Subcutaneous abdominal adipose tissue (tissue), 5 donors: ENCODE data around the gene SUCLG2.

Source experiments
- H3K27ac ChIP-seq: one replicate; pipeline ENCODE4 v1.7.0; 2013; ENCODE audit warnings: low read depth, mild to moderate bottlenecking, inconsistent platforms, low read length, moderate library complexity
- H3K27me3 ChIP-seq, 5 donors: one replicate each; pipeline ENCODE4 v1.7.0; 2013; ENCODE audit warnings: low read length in 5 of 5, inconsistent platforms in 1 of 5; ENCODE audit not compliant: control insufficient read depth in 5 of 5, insufficient read depth in 4 of 5
- H3K36me3 ChIP-seq, 5 donors: one replicate each; pipeline ENCODE4 v1.7.0; 2013; ENCODE audit warnings: low read length in 5 of 5; ENCODE audit not compliant: control insufficient read depth in 5 of 5, insufficient read depth in 5 of 5
- H3K4me1 ChIP-seq, 5 donors: one replicate each; pipeline ENCODE4 v1.7.0; 2013; ENCODE audit warnings: low read length in 5 of 5, mild to moderate bottlenecking in 3 of 5, moderate library complexity in 1 of 5; ENCODE audit not compliant: control insufficient read depth in 5 of 5, insufficient read depth in 5 of 5
- H3K4me3 ChIP-seq, 5 donors: one replicate each; pipeline ENCODE4 v1.7.0; 2013; ENCODE audit warnings: low read length in 5 of 5, low read depth in 1 of 5
- H3K9ac ChIP-seq, 5 donors: one replicate each; pipeline ENCODE4 v1.7.0; 2013; ENCODE audit warnings: low read length in 5 of 5, mild to moderate bottlenecking in 4 of 5, moderate library complexity in 3 of 5
- H3K9me3 ChIP-seq, 5 donors: one replicate each; pipeline ENCODE4 v1.7.0; 2013; ENCODE audit warnings: low read length in 5 of 5; ENCODE audit not compliant: control insufficient read depth in 5 of 5
- donor health status: healthy.
- donor health status: healthy.
- donor health status: healthy.
- donor health status: healthy.
- donor health status: healthy.

The SUCLG2 gene, protein sequence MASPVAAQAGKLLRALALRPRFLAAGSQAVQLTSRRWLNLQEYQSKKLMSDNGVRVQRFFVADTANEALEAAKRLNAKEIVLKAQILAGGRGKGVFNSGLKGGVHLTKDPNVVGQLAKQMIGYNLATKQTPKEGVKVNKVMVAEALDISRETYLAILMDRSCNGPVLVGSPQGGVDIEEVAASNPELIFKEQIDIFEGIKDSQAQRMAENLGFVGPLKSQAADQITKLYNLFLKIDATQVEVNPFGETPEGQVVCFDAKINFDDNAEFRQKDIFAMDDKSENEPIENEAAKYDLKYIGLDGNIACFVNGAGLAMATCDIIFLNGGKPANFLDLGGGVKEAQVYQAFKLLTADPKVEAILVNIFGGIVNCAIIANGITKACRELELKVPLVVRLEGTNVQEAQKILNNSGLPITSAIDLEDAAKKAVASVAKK

DNA sequence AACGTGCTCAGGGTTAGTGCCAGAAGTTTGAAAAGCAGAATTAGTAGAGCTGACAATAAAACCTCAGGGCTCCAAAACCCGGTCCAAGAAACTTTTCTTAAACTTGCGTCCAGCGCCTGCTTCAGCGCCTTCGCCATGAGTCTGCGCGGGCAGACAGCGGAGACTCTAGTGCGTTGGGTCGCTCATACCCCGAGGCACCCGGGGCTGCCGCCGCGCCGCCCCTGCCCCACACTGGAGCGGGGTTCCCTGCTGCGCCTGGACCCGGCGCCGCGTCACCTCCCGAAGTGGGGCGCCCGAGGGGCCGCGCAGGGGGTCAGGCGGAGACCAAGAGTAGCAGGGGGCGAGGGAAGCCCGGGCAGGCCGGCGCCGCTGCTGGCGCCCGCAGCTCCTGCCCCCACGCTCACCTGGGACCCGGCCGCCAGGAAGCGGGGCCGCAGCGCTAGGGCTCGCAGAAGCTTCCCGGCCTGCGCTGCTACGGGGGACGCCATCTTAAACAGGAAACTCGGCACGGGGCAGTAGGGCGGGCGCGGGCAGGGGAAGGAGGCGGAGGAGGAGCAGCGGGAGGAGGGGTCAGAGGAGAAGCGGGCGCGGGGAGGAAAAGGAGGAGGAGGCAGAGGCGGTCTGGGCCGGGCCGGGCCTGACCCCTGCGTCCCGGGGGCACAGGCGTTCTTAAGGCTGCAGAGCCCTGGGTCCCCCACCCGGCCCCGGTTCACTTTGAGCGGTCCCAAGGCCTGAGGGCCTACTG lies at the start of gene SUCLG2:
SUCLG2 (minus strand) TSS at position 514 of the 745 bp plus-strand sequence; CDS start at position 488, 26 bp downstream.
- Histone ChIP-seq H3K27me3 (no peaks in the 10 kb centered on the region), H3K4me3 (peak within 1 kb of the TSS; percentile 74 to 95 (median 87)), H3K9ac (peak within 1 kb of the TSS; percentile 86 to 91 (median 89)), H3K4me1 (peaks cover 0 to 18% (median 18%) of the 10 kb centered on the region in 5 donors), H3K9me3 (no peaks in the 10 kb centered on the region), H3K36me3 (no peaks in the 10 kb centered on the region), H3K27ac (peak within 1 kb of the TSS; percentile 81)

DNA sequence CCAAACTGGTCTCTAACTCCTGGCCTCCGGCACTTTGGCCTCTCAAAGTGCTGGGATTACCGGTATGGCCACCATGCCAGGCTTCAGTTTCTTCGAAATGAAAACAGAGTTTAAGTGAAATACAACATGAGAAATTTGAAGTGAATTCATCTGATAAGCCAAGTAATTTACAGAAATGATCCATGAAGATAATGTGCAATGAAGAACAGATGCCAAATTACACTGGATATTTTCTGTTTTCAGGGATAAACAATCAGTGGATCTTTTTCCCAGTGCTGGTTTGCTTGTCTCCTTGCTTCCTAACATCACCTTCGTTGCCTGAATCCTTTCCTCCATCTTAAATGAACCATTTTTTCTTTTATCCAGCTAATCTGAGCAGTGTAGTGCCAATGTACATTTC lies 46.2 kb upstream of the SUCLG2 start:
- H3K36me3 ChIP-seq = peaks cover 0 to 4% (median 0%) of the 10 kb centered on the region in 5 donors
- no peak overlapping the region for H3K27ac ChIP-seq
- H3K4me3 ChIP-seq = no peak overlapping the region
- H3K27me3 ChIP-seq = no peaks in the 10 kb centered on the region
- H3K4me1 ChIP-seq = no peaks in the 10 kb centered on the region
- no peak overlapping the region for H3K9ac ChIP-seq
- no peaks in the 10 kb centered on the region for H3K9me3 ChIP-seq

DNA sequence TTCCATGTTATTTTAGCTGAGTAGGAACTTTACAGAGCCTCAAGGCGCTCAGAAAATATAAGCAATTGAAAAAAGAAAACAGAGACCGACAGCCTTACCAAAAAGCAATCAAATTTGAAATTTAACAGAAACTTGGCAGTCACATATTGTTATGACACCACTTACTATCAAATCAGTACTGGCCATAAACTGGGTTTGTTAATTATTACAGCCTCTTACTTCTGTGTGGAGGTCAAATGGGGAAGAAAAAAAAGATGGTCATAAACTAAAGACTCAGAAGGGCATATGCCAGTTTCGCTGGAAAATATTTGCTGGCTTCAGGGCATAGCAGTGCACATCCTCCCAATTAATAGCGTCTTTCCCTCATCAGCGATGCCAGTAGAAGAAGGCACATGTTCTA lies 45.5 kb upstream of the SUCLG2 start:
- Histone ChIP-seq H3K4me3 (no peak overlapping the region), H3K27ac (no peak overlapping the region), H3K36me3 (peaks cover 0 to 4% (median 0%) of the 10 kb centered on the region in 5 donors), H3K27me3 (no peaks in the 10 kb centered on the region), H3K4me1 (no peaks in the 10 kb centered on the region), H3K9me3 (no peaks in the 10 kb centered on the region), H3K9ac (no peak overlapping the region)

DNA sequence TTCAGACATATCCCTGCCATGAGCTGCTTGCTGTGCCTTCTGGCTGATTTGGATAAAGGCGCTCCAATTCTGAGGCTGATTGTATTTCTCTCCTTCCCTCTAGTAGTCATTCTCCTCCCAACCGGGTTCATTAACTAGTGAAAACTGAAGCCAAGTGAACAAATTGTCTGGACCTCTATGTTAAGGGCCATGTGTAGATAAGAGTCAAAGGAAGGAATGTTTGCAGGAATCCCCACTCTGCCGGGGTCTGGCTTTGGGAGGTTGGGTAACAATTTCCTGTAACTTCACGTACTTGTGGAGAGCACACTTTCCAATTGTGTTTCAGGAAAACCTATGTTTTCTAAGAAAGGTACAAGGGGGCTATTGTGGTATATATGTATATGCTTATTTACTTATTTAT lies 38.2 kb upstream of the SUCLG2 start:
- H3K9ac ChIP-seq = no peak overlapping the region
- H3K36me3 ChIP-seq = no peaks in the 10 kb centered on the region
- H3K4me1 ChIP-seq = no peaks in the 10 kb centered on the region
- H3K9me3 ChIP-seq = no peaks in the 10 kb centered on the region
- no peak overlapping the region for H3K4me3 ChIP-seq
- H3K27me3 ChIP-seq = no peaks in the 10 kb centered on the region
- H3K27ac ChIP-seq = no peak overlapping the region

DNA sequence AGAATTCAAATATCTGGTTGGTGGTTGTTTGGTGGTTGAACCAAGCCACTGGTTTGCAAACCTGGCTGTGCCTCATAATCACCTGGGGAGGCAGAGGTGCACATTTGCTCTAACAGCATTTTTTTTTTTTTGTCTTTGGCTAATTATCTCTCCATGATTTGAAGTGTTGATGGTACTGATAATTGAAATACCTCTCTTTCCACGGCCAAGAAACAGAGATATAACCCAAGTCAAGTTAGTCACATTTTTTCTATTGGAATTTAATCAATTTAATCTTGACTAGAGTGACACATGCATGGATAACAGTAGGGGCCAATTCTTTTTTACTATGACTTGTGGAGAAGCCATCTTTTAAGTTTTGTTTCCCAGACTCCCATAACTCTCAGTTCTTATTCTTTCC lies 37.5 kb upstream of the SUCLG2 start:
- no peaks in the 10 kb centered on the region for H3K4me1 ChIP-seq
- no peaks in the 10 kb centered on the region for H3K9me3 ChIP-seq
- no peak overlapping the region for H3K9ac ChIP-seq
- no peak overlapping the region for H3K4me3 ChIP-seq
- no peaks in the 10 kb centered on the region for H3K36me3 ChIP-seq
- no peaks in the 10 kb centered on the region for H3K27me3 ChIP-seq
- H3K27ac ChIP-seq = no peak overlapping the region

DNA sequence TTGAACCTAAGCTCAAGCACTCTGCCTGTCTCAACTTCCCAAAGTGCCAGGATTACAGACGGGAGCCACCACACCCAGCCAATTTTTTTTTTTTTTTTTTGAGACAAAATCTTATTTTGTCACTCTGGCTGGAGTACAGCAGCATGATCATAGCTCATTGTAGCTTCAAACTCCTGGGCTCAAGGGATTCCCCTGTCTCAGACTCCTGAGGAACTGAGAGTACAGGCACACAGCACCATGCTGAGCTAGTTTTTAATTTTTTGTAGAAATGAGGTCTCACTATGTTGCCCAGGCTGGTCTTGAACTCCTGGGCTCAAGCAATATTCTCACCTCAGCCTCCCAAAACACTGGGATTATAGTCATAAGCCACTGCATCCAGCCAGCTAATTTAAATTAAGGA lies 36.8 kb upstream of the SUCLG2 start:
- no peaks in the 10 kb centered on the region for H3K9me3 ChIP-seq
- no peak overlapping the region for H3K27ac ChIP-seq
- H3K27me3 ChIP-seq = no peaks in the 10 kb centered on the region
- H3K4me3 ChIP-seq = no peak overlapping the region
- H3K36me3 ChIP-seq = no peaks in the 10 kb centered on the region
- H3K9ac ChIP-seq = no peak overlapping the region
- no peaks in the 10 kb centered on the region for H3K4me1 ChIP-seq

DNA sequence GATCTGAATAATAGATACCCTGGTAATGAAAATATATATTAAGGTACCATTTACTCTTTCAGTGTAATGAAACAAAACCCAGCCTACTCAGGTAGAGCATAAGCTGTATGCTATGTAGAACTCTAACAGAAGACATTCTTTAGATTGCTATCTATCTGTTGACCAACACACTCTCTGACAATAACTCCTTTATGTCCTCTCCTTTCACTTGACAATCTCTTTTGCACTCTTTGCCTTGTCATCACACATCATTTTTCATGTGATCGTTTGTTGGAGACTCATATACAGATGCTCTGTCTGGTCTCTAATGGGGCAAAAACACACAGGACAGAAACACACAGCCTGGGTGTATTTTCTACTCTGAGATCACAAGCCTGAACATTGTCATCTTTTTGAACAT lies 35.4 kb upstream of the SUCLG2 start:
- H3K9me3 ChIP-seq = no peaks in the 10 kb centered on the region
- H3K27me3 ChIP-seq = no peaks in the 10 kb centered on the region
- H3K9ac ChIP-seq = no peak overlapping the region

DNA sequence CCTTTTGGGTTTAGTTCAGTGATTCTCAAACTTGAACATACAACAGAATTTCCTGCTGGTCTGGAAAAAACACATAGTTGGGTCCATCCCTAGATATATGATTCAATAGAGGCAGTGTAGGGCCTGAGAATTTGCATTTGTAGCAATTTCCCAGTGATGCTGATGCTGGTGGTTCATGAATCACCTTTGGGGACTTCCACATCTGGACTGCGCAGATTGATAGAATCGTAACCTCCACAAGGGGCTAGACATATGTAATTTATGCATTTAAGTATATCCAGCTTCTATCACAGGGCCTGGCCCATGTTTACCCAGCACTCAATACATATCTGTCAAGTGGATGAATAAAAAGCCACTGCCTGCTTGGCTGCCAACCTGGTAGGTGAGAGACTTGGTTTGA lies 33.8 kb upstream of the SUCLG2 start:
- Histone ChIP-seq H3K9me3 (no peaks in the 10 kb centered on the region), H3K9ac (no peak overlapping the region), H3K4me3 (no peak overlapping the region), H3K36me3 (peaks cover 0 to 3% (median 0%) of the 10 kb centered on the region in 5 donors), H3K27ac (no peak overlapping the region), H3K4me1 (no peaks in the 10 kb centered on the region), H3K27me3 (no peaks in the 10 kb centered on the region)

More for the DNA sequence above, 35.4 kb upstream of the SUCLG2 start:
- Histone ChIP-seq H3K36me3 (no peaks in the 10 kb centered on the region), H3K4me1 (no peaks in the 10 kb centered on the region), H3K27ac (no peak overlapping the region), H3K4me3 (no peak overlapping the region)

DNA sequence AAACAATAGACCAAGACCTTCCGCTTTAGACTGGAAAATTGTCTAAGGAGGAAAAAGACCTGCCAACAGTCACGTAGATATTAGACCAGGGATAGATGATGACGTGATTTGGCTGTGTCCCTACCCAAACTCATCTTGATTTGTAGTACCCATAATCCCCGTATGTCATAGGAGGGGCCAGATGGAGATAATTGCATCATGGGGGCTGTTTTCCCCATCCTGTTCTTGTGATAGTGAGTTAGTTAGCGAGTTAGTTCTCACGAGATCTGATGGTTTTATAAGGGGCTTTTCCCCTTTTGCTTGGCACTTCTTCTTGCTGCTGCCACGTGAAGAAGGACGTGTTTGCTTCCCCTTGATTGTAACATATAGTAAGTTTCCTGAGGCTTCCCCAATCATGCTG lies 31.7 kb upstream of the SUCLG2 start:
- Histone ChIP-seq H3K9ac (no peak overlapping the region), H3K36me3 (peaks cover 0 to 8% (median 0%) of the 10 kb centered on the region in 5 donors), H3K27me3 (no peaks in the 10 kb centered on the region), H3K4me1 (no peaks in the 10 kb centered on the region), H3K27ac (no peak overlapping the region), H3K9me3 (no peaks in the 10 kb centered on the region), H3K4me3 (no peak overlapping the region)

DNA sequence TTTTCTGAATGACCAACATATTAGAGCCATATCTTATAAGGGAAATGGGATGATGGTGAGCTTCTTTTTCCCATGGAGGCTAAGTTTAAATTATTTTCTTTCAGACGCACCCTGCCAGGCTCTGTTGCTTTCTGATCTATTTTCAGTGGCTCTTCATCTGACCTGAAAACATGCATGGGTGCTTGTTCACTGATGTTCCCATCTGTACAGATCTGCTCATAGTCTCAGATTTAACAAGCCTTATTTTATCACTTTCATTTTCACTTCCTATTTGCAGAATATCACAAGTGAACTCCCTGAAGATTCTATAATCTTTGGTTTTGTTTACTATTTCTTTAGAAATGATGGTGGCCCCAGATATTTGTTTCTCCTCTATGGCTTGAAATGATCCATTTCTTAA lies 31.1 kb upstream of the SUCLG2 start:
- H3K9me3 ChIP-seq = no peaks in the 10 kb centered on the region

More for the DNA sequence above, 31.1 kb upstream of the SUCLG2 start:
- Histone ChIP-seq H3K9ac (no peak overlapping the region), H3K27me3 (no peaks in the 10 kb centered on the region), H3K4me3 (peak overlapping the region in 1 of 5 donors; percentile 3), H3K27ac (no peak overlapping the region), H3K36me3 (peaks cover 0 to 8% (median 0%) of the 10 kb centered on the region in 5 donors), H3K4me1 (no peaks in the 10 kb centered on the region)
